Nucleus accumbens (tissue), 56 donors: ENCODE measurements around the gene ROR2.

Experiments used
- DNase-seq, 56 donors: peaks; one replicate each; lab custom pipeline; 2025; lab: John Stamatoyannopoulos, UW

Gene ROR2

DNA sequence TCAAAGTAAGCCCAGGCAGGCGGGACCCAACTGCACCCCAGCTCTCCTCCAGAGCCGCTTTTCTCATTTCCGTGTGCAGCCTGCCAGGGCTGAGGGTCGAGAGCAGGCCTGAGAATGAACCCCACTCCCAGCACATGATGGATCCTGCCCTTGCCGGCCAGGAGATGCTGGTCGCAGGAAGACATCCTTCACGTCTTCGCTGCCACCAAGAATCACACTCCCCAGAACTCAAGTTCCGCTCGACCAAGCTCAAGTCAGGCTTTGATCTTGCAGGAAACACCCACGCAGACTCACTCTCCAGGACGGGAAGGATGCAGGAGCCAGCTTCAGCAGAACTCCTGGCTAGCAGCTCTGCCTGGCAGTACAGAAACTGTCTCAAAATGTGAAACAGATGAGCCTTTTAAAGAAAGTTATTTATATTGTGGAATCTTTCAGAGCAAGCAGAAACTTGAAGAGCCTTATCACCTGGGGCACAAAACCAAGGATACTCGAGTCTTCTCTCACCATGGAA, 102.4 kb downstream of the ROR2 start:
- no peak for DNase-seq

DNA sequence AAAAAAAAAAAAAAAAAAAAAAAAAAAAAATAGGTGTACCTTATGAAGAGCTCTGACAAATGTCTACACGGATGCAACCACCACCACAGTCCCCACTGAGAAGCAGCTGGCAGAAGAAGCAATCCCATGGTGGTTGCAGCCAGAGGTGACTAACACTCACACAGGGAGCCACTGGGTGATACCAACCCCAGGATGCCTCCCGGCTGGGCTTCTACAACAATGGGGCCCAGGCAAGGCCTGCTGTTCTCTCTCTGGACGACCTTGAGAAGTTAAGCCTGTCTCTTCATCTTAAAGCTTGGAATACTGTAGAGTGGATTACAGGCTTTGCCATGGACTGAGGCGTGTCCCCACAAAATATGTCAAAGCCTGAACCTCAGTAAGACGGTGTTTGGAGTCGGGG, 104.1 kb downstream of the ROR2 start:
- DNase-seq: no peak

DNA sequence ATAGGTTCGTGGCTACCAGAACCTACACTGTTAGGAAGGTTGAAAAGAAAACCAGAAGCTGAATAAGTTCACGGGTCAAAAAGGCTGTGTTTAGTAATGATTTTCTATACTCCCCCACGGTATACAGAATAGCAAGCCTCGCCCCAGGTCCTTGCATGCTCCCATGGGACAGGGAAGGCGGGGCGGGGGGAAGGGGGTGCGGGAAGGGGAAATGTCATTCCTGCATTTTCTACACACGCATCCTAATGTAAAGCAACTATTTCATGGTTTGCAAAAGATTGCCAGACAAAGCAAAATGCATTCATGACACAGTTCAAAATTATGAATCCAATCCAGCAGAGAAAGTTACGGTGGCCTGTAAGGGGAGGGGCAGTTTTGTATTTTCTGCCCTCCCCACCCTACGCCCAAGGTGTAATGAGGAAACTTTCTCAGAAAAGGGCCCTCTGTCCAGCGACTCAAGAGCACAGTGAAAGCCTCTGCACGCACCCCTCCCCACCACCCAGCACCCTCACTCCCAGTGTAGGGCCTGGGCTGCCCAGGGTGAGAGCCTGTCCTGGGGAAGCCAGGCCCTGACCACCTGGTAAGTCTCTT, 105.2 kb downstream of the ROR2 start:
- DNase-seq: no peak

DNA sequence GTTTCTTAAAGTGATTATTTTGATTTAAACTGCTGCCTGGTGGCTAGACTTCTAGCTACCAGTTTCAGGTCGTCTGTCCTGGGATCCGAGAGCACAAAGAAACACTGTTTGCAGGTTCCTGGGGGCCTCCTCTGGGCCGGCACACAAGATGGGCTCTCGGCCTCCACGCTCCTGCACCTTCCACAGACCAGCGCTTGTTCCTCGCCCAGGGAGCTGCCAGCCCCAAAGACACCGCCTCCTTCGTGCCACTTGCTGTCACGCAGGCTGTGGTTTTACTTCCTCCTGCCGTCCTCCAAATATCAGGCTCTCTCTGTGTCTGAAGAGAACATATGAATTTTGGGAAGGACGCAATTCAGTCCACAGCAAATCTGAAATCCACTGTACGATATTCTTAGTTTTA, 105.8 kb downstream of the ROR2 start:
- peak in 13 of 56 donors; percentile 3 to 36 (median 10) for DNase-seq

DNA sequence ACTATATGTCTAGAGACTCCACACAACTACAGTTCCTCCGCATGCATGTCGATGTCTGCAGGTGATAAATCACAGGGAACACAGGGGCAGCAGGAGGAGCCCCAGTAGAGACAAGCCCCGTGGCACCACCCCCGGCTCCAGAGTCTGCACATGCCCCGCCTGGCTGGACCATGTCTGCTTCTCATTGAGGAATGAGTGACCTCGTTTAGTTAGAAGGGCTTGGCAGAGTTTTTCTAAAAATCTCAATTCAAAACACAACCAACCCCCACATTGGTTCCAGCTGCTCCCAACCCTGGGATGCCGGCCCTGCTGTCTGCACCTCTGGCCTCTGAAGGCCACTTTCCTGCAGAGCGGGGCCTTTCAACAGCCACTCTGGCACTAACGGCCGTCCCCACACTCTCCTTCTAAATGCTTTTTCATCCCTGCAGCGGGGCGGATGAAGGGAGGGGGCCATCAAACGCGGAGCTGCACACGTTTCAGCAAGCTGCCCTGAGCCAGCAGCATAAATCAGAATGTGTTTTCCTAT, 106.3 kb downstream of the ROR2 start:
- peak in 6 of 56 donors; percentile 5 to 41 (median 9) for DNase-seq

DNA sequence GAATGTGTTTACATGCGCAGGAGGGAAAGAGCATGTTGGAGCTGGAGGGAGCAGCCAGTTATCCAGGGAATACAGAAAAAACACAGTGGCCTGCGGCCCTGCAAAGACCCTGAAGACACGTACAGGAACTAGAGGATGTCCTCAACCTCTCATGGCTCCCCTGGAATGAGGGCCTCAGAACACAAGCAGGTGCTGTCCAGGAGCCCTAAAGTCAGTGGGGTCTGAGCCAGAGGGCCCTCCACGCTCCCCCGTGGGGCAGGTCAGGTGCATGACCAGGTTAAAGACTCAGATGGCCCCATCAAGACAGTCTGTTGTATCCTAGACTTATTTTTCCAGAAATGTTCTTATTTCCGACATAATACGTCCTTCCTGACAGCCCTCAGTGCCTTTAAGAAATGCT, 106.9 kb downstream of the ROR2 start:
- DNase-seq: no peak

DNA sequence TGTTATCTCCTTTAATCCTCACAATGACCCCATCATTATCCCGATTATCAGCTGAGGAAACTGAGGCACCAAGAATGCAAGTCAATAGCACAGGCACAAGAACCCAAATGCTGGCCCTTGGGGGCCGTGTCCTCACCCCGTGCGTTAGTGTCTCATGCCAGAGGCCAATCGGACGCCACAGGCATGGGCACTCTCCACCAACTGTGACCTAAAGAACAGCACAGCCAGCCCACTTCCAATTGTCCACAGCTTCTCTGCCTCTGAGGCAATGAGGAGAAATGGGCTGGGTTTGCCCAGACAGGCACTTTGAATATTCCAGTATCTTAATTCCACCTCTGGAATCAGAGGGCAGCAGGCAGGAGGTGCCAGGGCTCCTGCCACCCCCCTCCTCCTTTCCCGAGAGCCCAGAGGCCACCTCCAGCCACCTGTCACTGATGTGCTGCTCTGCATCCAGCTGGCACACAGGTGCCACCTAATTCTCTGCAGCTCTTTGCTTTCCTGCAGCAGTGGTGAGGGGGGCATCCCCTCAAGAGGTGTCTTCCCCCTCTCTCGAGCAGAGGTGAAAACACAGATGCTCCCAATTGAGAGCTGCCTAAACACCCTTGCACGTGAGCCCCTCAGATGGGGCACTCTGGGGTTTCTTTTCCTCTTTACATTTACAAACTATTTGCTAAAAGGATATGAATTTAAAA, 107.5 kb downstream of the ROR2 start:
- DNase-seq: no peak

DNA sequence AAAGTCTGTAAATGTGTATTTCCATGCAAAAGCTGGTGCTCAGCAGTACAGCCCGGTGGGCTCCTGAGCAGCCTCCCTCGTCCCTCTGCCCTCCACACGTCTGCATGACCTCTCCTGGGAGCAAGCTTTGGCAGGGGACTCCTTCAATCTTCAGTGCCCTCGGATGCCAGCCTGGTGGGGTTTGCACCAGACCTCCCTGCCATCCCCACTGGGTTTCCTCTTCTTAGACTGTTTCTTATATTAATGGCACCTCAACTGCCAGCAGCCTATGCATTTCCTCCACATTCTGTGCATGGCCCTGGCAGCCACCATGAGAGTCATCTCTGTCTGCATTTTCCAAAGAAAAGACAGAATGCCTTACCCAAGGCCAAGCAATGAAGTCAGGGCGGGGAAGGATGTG, 108.4 kb downstream of the ROR2 start:
- DNase-seq: no peak

DNA sequence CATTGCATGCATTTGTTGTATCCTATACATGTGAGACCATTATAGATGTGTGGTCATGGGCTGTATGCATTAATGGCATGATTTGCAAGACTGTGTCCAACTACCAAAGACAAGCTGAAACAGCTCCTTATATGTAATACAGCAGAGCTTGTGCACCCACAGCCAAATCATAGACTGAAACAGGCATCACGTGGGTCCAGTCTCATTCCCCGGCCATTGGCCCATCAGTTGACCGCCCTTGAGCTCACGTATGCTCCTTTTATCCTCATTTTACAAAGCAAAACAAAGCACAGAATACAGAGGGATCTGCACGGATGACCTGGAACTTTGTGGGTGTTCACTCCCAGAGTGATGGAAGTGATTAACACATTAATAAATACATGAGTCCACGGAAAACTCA, 109.1 kb downstream of the ROR2 start:
- no peak for DNase-seq

DNA sequence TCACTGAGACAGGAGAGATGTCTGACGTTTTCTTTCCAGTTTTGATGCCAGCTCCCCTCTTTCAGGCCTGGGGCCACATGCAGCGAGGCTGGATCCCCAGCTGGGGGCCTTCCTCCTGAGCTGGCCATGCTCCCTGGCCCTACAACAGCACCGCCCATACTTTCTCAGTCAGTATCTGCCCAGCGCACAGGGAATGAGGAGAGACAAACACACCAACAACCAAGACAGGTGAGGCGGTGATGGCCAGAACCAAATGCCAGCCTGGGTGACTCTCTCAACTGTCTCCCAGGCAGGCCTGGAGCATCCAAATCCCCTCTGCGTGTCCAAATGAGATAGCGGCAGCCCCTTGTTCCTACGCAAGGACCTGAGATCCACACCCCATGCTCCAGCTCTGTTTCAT, 109.6 kb downstream of the ROR2 start:
- DNase-seq: no peak

DNA sequence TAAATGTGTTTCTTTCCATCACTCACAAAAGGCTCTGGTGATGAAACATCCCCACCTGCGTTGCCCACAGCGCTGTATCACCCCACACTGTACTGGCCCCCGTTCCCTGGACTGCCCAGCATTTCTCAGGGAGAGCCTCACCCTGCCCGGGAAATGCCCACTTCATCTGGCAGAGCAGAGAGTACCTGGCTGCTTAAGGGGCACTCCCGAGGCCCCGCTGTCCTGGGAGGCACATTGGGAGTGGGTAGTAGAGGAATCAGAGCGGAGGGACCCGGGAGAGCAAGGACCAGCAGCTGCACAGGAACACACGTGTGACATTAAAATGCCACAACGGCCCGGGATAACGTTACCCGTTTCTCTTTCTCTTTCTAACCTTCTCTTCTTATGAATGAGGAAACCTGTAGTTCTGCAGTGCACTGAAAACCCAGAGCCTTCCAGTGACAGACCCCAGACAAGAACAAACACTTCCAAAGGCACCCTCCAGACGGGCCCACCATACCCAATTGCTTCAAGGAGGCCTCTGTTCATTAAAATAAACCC, 110.0 kb downstream of the ROR2 start:
- DNase-seq: no peak

DNA sequence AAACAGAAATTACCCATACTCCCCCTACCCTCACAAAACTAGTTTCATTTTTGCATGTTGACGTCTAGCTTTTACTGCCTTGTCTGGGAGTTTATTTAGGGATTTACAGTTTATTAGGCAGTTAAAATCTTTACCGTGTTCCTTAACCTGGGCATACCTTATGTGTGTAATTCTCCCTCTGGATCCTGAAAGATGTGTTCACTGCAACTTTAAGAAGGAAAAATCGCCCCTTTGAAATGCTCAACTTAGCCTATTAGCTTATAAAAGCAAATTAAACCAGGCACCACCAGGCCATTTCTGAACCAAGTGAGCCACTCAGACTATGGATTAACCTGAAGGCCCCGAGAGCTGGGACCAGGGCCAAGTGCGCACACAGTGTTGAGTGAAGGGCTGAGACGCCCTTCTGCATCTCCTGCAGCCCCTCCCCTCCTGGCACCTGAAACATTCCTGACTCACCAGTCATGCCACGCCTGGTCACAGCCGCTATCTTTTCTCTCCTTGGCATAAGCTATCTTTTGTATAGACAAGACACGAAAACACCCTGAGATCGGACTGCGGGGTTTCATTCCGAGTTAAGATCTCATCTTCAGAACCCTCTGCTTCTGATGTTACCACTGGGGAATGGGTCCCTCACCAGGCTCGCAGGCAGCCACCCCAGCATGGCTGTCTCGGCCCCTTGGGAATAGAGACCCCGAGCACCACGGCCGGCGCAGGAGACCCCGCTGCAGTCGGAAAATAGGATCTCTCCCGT, 111.9 kb downstream of the ROR2 start:
- no peak for DNase-seq

DNA sequence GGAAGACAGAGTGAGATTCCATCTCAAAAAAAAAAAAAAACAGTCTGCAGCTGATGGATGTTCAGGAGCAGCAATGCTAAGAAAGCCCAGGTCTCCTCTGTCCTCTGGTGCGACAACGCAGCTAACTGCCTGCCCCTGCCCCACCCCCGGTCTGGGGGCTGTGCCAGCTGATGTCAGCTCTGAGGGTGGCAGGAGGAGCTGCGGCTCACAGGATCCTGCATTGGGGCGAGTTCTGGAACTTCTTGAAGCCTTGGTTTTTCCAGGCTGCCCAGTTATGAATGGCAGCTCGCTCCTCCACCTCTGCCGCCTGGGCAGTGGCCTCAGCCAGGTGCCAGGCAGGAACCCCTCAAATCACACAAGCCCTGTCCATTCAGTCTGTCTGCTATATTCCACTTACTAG, 113.5 kb downstream of the ROR2 start:
- DNase-seq: peak in 2 of 56 donors; percentile 9 to 19

DNA sequence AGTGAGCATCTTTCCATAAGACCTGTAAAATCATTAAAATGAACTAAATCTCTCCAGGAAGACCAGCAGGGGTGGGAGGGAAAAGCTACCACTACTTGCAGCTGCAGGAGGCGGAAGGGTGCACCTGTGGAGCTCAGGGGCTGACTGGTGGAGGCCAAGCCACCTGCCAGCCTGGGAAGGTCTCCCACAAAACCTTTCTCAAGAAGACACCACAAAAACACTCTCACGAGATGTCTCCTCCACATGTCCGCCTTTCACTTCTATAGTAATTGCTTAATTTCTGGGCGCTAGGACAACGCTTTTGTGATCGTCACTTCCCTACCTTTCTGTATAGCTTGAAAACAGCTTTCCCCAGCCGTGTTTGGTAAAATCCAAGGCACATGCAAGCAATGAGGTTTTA, 114.4 kb downstream of the ROR2 start:
- no peak for DNase-seq

DNA sequence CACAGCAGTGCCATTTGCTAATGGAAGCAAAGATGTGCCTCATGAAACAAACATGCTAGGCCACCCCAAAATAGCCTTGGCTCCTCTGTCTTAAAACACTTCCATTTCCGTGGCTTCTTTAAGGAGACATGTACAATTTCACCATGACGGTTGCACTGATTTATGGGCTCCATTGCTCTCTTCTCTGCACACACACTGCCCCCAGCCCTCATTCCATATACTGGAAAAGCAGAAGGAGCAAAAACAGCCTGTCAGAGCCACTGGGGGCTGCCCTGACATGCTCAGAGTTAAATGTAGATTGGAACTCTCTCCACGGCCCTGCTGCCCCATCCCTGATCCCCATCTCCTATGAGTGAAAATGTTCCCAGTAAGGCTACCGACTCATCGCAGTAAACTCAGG, 114.8 kb downstream of the ROR2 start:
- DNase-seq: no peak

DNA sequence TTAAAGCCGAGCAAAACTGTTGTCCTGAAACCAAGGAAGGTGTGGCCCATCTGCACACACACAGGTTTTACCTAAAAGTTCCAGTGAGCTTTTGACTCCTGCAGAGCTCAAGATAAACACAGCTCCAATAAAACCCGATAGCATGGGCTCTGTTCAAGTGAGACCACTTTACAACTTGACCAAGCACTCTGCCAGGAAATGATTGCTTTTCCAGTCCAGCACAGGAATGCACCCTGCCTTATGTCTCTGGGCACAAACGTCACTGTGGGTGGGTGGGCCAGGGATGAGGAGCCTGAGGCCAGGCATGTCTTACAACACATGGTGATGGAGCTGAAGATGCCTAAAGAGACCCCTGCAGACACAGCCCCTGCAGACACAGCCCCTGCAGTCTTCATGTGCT, 115.3 kb downstream of the ROR2 start:
- no peak for DNase-seq

DNA sequence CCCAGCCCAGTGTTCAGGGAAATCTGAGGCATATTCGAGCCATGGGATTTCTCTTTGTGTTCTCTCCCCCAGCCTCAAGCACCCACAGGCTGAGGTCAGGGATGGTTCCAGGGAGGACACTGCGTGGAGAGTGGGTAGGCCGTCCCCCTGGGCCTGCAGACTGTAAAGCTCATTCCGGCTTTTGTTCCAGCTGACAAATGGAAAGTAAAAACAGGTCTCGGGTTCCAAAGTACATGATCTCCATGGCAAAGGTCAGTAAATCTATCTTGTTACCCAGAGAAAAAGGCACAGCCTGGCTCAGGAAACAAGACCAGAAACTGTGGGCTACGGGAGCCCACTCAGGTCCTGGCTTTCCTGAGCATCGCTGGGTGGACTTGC, 116.2 kb downstream of the ROR2 start:
- no peak for DNase-seq

DNA sequence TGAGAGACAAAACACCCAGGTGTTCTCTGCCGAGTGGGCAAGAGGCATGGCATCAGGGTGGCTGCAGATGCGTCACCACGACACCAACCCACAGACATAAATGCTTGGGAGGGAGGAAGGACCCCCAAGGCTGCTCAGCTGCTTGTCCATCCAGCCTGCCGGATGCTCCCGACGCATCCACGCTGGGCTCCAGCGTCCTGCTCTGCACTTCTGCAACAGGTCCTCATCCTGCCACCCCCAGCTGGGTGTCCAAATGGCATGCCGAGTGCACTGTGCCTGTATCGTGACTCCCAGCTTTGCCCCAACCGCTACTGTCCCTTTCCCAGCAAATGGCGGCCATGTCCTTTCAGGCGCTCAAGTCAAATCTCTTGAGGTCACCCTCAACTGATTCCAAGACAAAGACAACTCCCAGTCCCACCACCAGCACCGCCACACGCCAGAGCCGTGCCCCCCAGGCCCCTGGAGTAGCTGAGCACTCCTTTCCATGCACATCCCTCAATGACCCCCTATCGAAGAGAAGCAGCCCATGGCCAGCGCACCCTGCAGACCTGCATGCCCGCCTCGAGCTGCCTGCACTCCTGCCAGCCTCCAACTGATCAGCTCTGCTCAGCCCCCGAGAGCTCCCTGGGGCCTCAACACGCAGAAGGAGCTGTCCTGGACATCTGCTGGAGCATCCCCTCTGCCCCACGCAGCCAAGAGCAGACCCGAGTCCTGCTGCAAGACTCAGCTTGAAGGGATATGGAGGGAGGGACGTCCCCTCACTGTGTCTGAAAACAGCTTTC, 116.7 kb downstream of the ROR2 start:
- DNase-seq: no peak

DNA sequence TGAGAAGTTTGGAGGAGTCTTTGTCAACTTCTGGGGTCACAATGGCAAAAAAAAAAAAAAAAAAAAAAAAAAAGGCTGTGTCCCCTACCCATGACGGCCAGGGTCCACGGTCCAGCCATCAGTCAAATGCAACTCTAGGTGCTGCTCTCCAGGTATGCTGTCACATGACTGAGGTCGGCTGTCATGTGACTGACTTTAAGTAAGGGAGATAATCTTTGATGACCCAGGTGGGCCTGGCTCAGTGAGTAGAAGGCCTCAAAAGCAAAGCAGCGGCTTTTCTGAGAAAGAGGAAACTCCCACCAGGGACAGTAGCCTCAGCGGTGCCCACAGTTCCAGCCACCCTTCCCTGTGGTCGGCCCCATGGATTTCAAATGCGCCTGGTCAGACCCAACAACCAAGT, 117.7 kb downstream of the ROR2 start:
- DNase-seq: no peak

DNA sequence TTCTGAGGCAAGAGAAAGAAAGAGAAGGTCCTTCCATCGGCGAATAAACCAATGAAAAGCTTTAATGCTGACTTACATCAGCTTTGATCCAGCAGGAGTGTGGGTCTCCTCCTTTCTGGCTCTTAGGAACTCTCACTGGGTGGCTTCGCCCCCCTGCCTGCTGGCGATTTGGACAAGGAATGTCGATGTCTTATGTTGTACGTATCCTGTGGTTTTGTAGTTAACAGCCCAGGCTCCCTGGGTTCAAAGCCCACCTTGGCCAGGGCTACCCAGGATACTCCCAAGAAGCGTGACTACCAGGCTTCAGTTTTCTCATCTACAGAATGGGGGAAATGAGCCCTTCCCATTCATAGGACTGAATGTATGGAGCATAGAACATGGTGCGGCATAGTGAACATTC, 124.2 kb downstream of the ROR2 start:
- DNase-seq: no peak

DNA sequence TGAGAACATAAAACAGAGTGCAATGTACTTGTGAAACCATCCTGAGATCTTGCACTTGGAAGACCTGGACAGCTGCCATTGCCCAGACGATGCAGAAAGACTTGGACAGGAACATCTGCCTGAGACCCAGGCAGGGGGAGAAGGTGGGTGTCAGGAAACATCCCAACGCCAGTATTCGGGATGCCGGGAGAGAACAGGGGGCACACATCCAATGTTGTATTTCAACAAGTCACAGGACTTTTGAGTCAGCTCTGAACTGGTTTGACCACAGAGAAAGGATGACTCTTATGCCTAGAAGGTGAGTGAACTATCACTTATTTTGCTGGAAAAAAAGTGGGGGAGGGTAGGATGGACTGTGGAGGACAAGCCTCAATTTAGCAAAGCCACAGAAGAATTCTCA, 124.6 kb downstream of the ROR2 start:
- no peak for DNase-seq
